Sigmoid colon (tissue), 4 donors: ENCODE measurements around the gene PPP2R2C.

Source experiments
- POLR2AphosphoS5 ChIP-seq, 4 donors: sonication (generic); formaldehyde crosslinking; IDR thresholded peaks; one replicate each; pipeline ENCODE4 v1.6.1; 2017; ENCODE audit warnings: antibody characterized with exemption in 4 of 4
- TF ChIP-seq, protein P1 (sequence below), 4 experiments: fragments of 450-650 bp in 3 of 4; fragments of 200-600 bp in 1 of 4; IDR thresholded peaks; one replicate each; pipeline ENCODE4 v1.5.1; 2016 to 2019; ENCODE audit warnings: antibody characterized with exemption in 4 of 4, mild to moderate bottlenecking in 3 of 4, moderate library complexity in 2 of 4

- TF ChIP-seq, protein P1, sequence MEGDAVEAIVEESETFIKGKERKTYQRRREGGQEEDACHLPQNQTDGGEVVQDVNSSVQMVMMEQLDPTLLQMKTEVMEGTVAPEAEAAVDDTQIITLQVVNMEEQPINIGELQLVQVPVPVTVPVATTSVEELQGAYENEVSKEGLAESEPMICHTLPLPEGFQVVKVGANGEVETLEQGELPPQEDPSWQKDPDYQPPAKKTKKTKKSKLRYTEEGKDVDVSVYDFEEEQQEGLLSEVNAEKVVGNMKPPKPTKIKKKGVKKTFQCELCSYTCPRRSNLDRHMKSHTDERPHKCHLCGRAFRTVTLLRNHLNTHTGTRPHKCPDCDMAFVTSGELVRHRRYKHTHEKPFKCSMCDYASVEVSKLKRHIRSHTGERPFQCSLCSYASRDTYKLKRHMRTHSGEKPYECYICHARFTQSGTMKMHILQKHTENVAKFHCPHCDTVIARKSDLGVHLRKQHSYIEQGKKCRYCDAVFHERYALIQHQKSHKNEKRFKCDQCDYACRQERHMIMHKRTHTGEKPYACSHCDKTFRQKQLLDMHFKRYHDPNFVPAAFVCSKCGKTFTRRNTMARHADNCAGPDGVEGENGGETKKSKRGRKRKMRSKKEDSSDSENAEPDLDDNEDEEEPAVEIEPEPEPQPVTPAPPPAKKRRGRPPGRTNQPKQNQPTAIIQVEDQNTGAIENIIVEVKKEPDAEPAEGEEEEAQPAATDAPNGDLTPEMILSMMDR (IDR thresholded peaks at IDR 0.05), result no peak
- TF ChIP-seq POLR2AphosphoS5 (IDR thresholded peaks at IDR 0.05), result no peak
Observed at GRCh38 chr4:6416518-6417286, 55.7 kb downstream of the PPP2R2C start.
